GM18507 (cell line): Measurements from ENCODE around the gene NEURL1B.

Experiments used
- DNase-seq: peaks from one replicate; pipeline ENCODE4 v3.0.0; 2011; ENCODE audit warnings: low read depth; ENCODE audit not compliant: insufficient read length; ENCODE audit errors: extremely low spot score
- FAIRE-seq: peaks from 2 replicates; lab custom pipeline; 2011; peaks lifted over from hg19 to GRCh38; lab: Jason Lieb, UNC

The NEURL1B gene

DNA sequence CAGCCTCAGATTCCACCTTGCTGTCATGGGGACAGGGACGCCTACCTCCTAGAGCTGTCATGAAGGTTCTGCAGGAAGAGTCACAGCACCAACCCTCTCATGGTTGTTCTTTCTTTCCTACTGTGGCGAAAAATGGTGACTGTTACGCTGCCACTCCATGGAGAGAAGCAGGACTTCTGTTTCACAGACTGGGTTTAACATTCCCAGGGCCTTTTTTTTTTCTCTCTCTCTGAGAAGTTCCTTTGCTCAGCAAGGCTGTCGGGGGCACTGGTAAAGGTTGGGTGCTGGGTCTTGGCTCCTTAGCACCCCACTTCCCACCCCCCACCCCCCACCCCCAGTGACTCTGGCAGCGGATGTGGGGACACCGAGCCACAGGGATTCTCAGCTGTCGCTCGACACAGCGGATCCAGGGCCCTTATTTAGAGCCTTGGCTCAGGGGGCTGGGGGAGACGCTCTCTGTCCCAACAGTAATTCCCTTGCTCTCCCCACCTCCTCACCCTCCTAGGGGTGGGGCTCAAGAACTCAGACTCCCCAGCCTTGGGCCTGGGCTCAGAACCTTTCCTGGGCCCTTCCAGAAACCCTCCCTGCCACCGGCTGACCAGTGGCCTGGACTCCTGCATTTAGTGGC, 95.6 kb downstream of the NEURL1B start:
- DNase-seq (no peak), FAIRE-seq (no peak)

DNA sequence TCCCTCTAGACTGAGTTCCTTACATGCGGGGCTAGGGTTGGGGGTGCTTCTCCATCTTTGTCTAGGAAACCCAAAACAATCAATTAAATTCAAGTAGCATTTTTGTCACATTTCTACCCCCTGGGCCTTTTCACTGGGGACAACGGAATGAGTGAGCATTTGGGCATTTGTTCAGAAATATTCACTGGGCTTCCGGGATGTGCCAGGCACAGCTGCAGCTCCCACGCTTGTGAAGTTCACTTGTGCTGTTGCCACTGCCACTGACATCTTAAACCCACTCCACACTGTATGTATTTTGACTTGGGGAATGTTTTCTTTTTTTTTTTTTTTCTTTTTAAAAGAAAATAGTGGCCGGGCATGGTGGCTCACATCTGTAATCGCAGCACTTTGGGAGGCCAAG, 98.3 kb downstream of the NEURL1B start:
- DNase-seq (no peak), FAIRE-seq (no peak)

DNA sequence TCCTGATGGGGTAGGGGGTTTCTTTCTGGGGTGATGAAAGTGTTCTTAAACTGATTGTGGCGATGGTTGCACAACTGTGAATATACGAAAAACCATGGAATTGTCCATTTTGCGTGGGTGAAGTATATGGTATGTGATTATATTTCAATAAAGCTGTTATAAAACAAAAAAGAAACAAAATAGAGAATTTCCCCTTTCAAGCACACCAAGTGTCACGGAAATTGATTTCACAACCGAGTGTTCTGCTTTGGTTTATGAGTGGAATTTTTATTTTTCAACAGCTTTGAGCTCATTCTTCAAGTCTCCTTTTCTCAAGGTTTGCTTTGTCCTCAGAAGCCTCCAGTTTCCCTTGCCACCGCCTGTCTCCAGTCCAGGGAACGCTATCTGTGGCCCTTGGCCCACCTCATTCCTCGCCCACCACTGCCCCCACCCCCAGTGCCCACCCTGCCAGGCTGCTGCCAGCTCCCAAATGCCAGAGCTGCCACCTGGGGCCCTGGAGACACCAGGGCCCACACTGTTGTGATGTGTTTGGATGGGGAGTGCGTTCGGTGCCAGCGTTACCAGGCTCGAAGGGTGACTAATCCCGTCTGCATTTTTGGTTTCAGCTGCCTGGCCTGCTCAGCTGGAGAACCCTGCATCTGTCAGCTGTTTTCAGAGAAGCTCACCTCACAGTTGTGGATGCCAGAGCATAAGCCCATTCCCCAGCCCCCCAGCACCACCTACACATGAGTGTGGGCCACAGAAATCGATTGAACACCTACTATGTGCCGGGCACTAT, 99.6 kb downstream of the NEURL1B start:
- DNase-seq (no peak), FAIRE-seq (no peak)
